NCI-H2171 treated with DMSO at 0.1 percent for 48 hours (cell line): ENCODE data around the gene HTR4.
"Not testable (repeated sequence)": the region's sequence is repeated elsewhere in the genome, so short reads cannot be mapped to it uniquely, and the experiment has no call there.

Source experiments
- DNase-seq: peaks from one replicate; lab custom pipeline; 2025; lab: John Stamatoyannopoulos, UW

The HTR4 gene

GRCh38 chr5:148653836-148654781 is at the start of gene HTR4:
Gene HTR4 (minus strand): TSS chr5:148654527. CDS start chr5:148637014, 17,513 bp downstream.
- no peak for DNase-seq

- no peak for DNase-seq
These were observed 47.8 kb upstream of the HTR4 start for GRCh38 chr5:148702019-148702596.

- no peak for DNase-seq
These were observed 44.7 kb upstream of the HTR4 start for GRCh38 chr5:148699028-148699427.

- DNase-seq = no peak
These were observed 43.5 kb upstream of the HTR4 start for GRCh38 chr5:148697809-148698196.

GRCh38 chr5:148697180-148697808 is 43.0 kb upstream of the HTR4 start:
- DNase-seq = no peak

GRCh38 chr5:148696187-148697036 is 42.1 kb upstream of the HTR4 start:
- no peak for DNase-seq

GRCh38 chr5:148690945-148691344 is 36.6 kb upstream of the HTR4 start:
- no peak for DNase-seq

- DNase-seq = no peak
These were observed 34.5 kb upstream of the HTR4 start for GRCh38 chr5:148688787-148689186.

GRCh38 chr5:148687871-148688270 is 33.5 kb upstream of the HTR4 start:
- no peak for DNase-seq

- DNase-seq = no peak
These were observed 33.1 kb upstream of the HTR4 start for GRCh38 chr5:148687427-148687826.

- DNase-seq = no peak
These were observed 32.3 kb upstream of the HTR4 start for GRCh38 chr5:148686660-148687059.

- DNase-seq = no peak
These were observed 31.3 kb upstream of the HTR4 start for GRCh38 chr5:148685520-148686134.

GRCh38 chr5:148684528-148684927 is 30.2 kb upstream of the HTR4 start:
- no peak for DNase-seq

- DNase-seq = no peak
These were observed 29.3 kb upstream of the HTR4 start for GRCh38 chr5:148683651-148684050.

- no peak for DNase-seq
These were observed 28.0 kb upstream of the HTR4 start for GRCh38 chr5:148682058-148683026.

- no peak for DNase-seq
These were observed 27.1 kb upstream of the HTR4 start for GRCh38 chr5:148681157-148682057.

- DNase-seq = not testable (repeated sequence)
These were observed 19.4 kb upstream of the HTR4 start for GRCh38 chr5:148673704-148674103.

GRCh38 chr5:148666353-148666752 is 12.0 kb upstream of the HTR4 start:
- DNase-seq = no peak

GRCh38 chr5:148665431-148665830 is 11.1 kb upstream of the HTR4 start:
- DNase-seq = no peak
